CD14-positive monocyte (primary cell): Measurements from ENCODE around the gene FRY. TPM values are rescaled to one million over a fixed set of nuclear protein-coding genes. Genes with fewer than 3 reads are reported as not detected.

Source experiments
- DNase-seq, 3 donors: peaks; one replicate each; pipeline ENCODE4 v3.0.0-alpha.2; 2011 to 2022
- H2AFZ ChIP-seq: 2 replicates; pipeline ENCODE4 v1.6.0; 2012; ENCODE audit warnings: mild to moderate bottlenecking, low read depth, low read length, inconsistent platforms; ENCODE audit not compliant: insufficient read depth, poor library complexity, severe bottlenecking
- H3K27ac ChIP-seq, 2 donors: 1 replicate in 1 of 2; 2 replicates in 1 of 2; pipeline ENCODE4 v1.5.1; 2012 to 2013; ENCODE audit warnings: low read length in 2 of 2, control low read depth in 1 of 2, inconsistent platforms in 1 of 2, low read depth in 1 of 2, mild to moderate bottlenecking in 1 of 2
- H3K27me3 ChIP-seq, 2 donors: one replicate each; pipeline versions ENCODE4 v1.6.0 to v1.6.1; 2011 to 2013; ENCODE audit warnings: low read length in 2 of 2; ENCODE audit not compliant: control insufficient read depth in 2 of 2, insufficient read depth in 2 of 2
- H3K36me3 ChIP-seq, 2 donors: replicated peaks in 1 of 2; 1 replicate in 1 of 2; 2 replicates in 1 of 2; pipeline versions ENCODE4 v1.5.1 to v1.6.1; 2012 to 2013; ENCODE audit warnings: low read length in 2 of 2, control low read depth in 1 of 2, inconsistent platforms in 1 of 2, mild to moderate bottlenecking in 1 of 2; ENCODE audit not compliant: insufficient read depth in 2 of 2, control insufficient read depth in 1 of 2
- H3K4me1 ChIP-seq, 2 donors: 1 replicate in 1 of 2; 2 replicates in 1 of 2; pipeline versions ENCODE4 v1.5.1 to v1.6.1; 2012 to 2013; ENCODE audit warnings: low read length in 2 of 2, control low read depth in 1 of 2, inconsistent platforms in 1 of 2, mild to moderate bottlenecking in 1 of 2, moderate library complexity in 1 of 2; ENCODE audit not compliant: insufficient read depth in 2 of 2, control insufficient read depth in 1 of 2
- H3K4me2 ChIP-seq: replicated peaks from 2 replicates; pipeline ENCODE3; 2012; ENCODE audit warnings: low read length, moderate library complexity, mild to moderate bottlenecking; ENCODE audit not compliant: poor library complexity, severe bottlenecking; ENCODE audit errors: extremely low read depth
- H3K4me3 ChIP-seq, 3 experiments: fragments of 200-600 bp in 1 of 3; sonication (generic) in 1 of 3; replicated peaks in 1 of 3; 1 replicate in 2 of 3; 2 replicates in 1 of 3; pipeline ENCODE4 v1.5.1; 2011 to 2013; ENCODE audit warnings: low read length in 3 of 3, mild to moderate bottlenecking in 3 of 3, control low read depth in 2 of 3, low read depth in 2 of 3, inconsistent platforms in 1 of 3, moderate library complexity in 1 of 3
- H3K79me2 ChIP-seq: 2 replicates; pipeline ENCODE4 v1.6.0; 2012; ENCODE audit warnings: mild to moderate bottlenecking, control low read depth, inconsistent platforms, low read length, moderate library complexity; ENCODE audit not compliant: insufficient read depth
- H3K9ac ChIP-seq: 2 replicates; pipeline ENCODE4 v1.6.0; 2017; ENCODE audit warnings: low read length, mild to moderate bottlenecking; ENCODE audit not compliant: insufficient read depth, poor library complexity, severe bottlenecking
- H3K9me3 ChIP-seq, 2 donors: replicated peaks in 1 of 2; 1 replicate in 1 of 2; 2 replicates in 1 of 2; pipeline versions ENCODE4 v1.5.1 to v1.6.1; 2012 to 2013; ENCODE audit warnings: low read length in 2 of 2, control low read depth in 1 of 2; ENCODE audit not compliant: control insufficient read depth in 1 of 2, insufficient read depth in 1 of 2
- H4K20me1 ChIP-seq: 2 replicates; pipeline ENCODE4 v1.6.0; 2012; ENCODE audit warnings: mild to moderate bottlenecking, low read length, control low read depth, moderate library complexity; ENCODE audit not compliant: insufficient read depth
- H3K27ac Mint-ChIP-seq, 7 donors: one replicate each; pipeline ENCODE4 v1.8.0; 2020; ENCODE audit warnings: mild to moderate bottlenecking in 7 of 7, mixed read lengths in 7 of 7, moderate library complexity in 6 of 7, inconsistent platforms in 2 of 7
- H3K27me3 Mint-ChIP-seq, 3 donors: one replicate each; pipeline ENCODE4 v1.8.0; 2021 to 2022; ENCODE audit warnings: low read depth in 3 of 3, mild to moderate bottlenecking in 3 of 3, mixed read lengths in 3 of 3, moderate library complexity in 3 of 3, inconsistent platforms in 1 of 3
- H3K36me3 Mint-ChIP-seq, 2 donors: one replicate each; pipeline ENCODE4 v1.8.0; 2020; ENCODE audit warnings: mixed read lengths in 2 of 2, inconsistent platforms in 1 of 2, mild to moderate bottlenecking in 1 of 2
- H3K4me1 Mint-ChIP-seq: one replicate; pipeline ENCODE4 v1.8.0; 2020; ENCODE audit warnings: mild to moderate bottlenecking, mixed read lengths
- H3K4me3 Mint-ChIP-seq, 2 donors: one replicate each; pipeline ENCODE4 v1.8.0; 2020; ENCODE audit warnings: mild to moderate bottlenecking in 2 of 2, mixed read lengths in 2 of 2, moderate library complexity in 1 of 2
- H3K9me3 Mint-ChIP-seq, 7 donors: one replicate each; pipeline ENCODE4 v1.8.0; 2020 to 2022; ENCODE audit warnings: mixed read lengths in 7 of 7, mild to moderate bottlenecking in 6 of 7, moderate library complexity in 6 of 7, inconsistent platforms in 2 of 7
- WGBS: methylation state at CpG from one replicate; pipeline ENCODE4 v1.1.5; 2013; ENCODE audit warnings: missing lambda C conversion rate; ENCODE audit not compliant: insufficient coverage; 5-methylcytosine and 5-hydroxymethylcytosine counted together
- intact Hi-C, 2 donors: fragments of 100-400 bp; cut with micrococcal nuclease; formaldehyde crosslinking; loops; one replicate each; pipeline versions ENCODE4 v1.15.0 to v1.15.1; 2023
- polyA plus RNA-seq, 3 donors: library from polyadenylated mRNA; depleted of rRNA in 1 of 3; unstranded in 2 of 3; stranded (reverse) in 1 of 3; fragments of 300-500 nt in 2 of 3; fragments of >200 nt in 1 of 3; fragmentation: Illumina TruSeq in 2 of 3; gene quantifications; 1 replicate in 2 of 3; 2 replicates in 1 of 3; pipeline ENCODE4 v1.2.3, GENCODE V29; 2012 to 2021
- TF ChIP-seq, protein P1 (sequence below): fragments of 200-600 bp; IDR thresholded peaks from one replicate; pipeline ENCODE4 v1.8.0; 2022; ENCODE audit warnings: antibody characterized with exemption, mild to moderate bottlenecking

The FRY gene
- polyA plus RNA-seq, 3 donors, result 3.9 to 31.8 (median 5.0) TPM

DNA sequence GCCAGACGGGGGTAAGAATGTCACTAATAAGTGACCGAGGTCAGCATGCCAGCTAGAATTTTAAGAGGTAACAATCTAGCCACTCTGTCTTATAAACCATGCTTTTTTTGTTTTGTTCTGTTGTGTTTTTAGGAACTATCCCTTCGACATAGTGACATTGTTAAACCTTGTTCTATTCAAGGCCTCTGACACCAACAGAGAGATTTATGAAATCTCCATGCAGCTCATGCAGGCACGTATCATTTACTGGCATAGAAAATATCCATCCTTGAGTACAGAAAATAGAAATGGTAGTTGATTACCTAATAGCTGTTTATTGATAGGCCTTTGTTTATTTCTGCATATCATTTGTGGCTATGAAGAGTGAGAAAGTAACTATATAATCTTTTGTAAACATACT lies 170.2 kb downstream of the FRY start:
- DNase-seq, result no peak
- Mint-ChIP-seq H3K4me1 (no peaks in the 10 kb centered on the region), H3K27me3 (no peaks in the 10 kb centered on the region), H3K36me3 (peaks cover 81 to 88% of the 10 kb centered on the region in 2 donors), H3K9me3 (no peaks in the 10 kb centered on the region), H3K4me3 (no peak overlapping the region), H3K27ac (no peak overlapping the region)
- Histone ChIP-seq H3K79me2 (no peaks in the 10 kb centered on the region), H3K9me3 (no peaks in the 10 kb centered on the region), H4K20me1 (no peaks in the 10 kb centered on the region), H3K9ac (no peak overlapping the region), H3K4me2 (no peak overlapping the region), H3K4me1 (no peaks in the 10 kb centered on the region), H3K27me3 (no peaks in the 10 kb centered on the region), H3K36me3 (peaks cover 76 to 100% of the 10 kb centered on the region in 2 donors), H3K27ac (no peak overlapping the region), H2AFZ (no peak overlapping the region), H3K4me3 (no peak overlapping the region)
- intact Hi-C loops, result no loop called here
- WGBS, result no CpG with 5 or more reads among the region's 4 CpGs
- TF ChIP-seq, protein P1, sequence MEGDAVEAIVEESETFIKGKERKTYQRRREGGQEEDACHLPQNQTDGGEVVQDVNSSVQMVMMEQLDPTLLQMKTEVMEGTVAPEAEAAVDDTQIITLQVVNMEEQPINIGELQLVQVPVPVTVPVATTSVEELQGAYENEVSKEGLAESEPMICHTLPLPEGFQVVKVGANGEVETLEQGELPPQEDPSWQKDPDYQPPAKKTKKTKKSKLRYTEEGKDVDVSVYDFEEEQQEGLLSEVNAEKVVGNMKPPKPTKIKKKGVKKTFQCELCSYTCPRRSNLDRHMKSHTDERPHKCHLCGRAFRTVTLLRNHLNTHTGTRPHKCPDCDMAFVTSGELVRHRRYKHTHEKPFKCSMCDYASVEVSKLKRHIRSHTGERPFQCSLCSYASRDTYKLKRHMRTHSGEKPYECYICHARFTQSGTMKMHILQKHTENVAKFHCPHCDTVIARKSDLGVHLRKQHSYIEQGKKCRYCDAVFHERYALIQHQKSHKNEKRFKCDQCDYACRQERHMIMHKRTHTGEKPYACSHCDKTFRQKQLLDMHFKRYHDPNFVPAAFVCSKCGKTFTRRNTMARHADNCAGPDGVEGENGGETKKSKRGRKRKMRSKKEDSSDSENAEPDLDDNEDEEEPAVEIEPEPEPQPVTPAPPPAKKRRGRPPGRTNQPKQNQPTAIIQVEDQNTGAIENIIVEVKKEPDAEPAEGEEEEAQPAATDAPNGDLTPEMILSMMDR, result no peak

DNA sequence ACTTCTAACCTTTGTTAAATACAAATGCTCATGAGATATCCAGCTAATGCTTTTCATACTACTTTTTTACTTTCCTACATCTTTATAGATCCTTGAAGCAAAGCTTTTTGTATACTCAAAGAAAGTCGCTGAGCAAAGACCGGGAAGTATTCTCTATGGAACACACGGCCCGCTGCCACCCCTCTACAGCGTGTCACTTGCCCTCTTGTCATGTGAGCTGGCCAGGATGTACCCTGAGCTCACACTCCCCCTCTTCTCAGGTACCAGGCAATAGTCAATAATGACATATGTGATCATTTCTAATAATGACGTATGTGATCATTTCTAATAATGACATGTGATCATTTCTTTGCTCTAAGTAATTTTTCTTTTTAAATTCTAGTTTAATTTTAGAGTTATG lies 170.7 kb downstream of the FRY start:
- Histone ChIP-seq H3K4me1 (no peaks in the 10 kb centered on the region), H3K9me3 (no peaks in the 10 kb centered on the region), H3K4me2 (no peak overlapping the region), H4K20me1 (no peaks in the 10 kb centered on the region), H3K27me3 (no peaks in the 10 kb centered on the region), H3K9ac (no peak overlapping the region), H2AFZ (no peak overlapping the region), H3K36me3 (peaks cover 77 to 100% of the 10 kb centered on the region in 2 donors), H3K4me3 (no peak overlapping the region), H3K79me2 (no peaks in the 10 kb centered on the region), H3K27ac (no peak overlapping the region)
- no peaks in the 10 kb centered on the region for H3K27me3 Mint-ChIP-seq
- TF ChIP-seq, protein P1, result no peak
- peaks cover 80 to 88% of the 10 kb centered on the region in 2 donors for H3K36me3 Mint-ChIP-seq
- H3K4me3 Mint-ChIP-seq, result no peak overlapping the region
- WGBS, result 100% methylated on average over 3 of the region's 6 CpGs
- no peak for DNase-seq
- no peaks in the 10 kb centered on the region for H3K4me1 Mint-ChIP-seq
- H3K9me3 Mint-ChIP-seq, result no peaks in the 10 kb centered on the region
- intact Hi-C loops, result no loop called here
- H3K27ac Mint-ChIP-seq, result peak overlapping the region in 1 of 7 donors; percentile 10
